Vagina (tissue), 2 donors: ENCODE results near the gene GRM7.

Experiments
- POLR2A ChIP-seq, 2 donors: fragments of 450-650 bp; IDR thresholded peaks; one replicate each; pipeline ENCODE4 v1.6.1; 2017; ENCODE audit warnings: antibody characterized with exemption in 2 of 2, mild to moderate bottlenecking in 2 of 2, moderate library complexity in 2 of 2
- POLR2AphosphoS5 ChIP-seq, 2 donors: sonication (generic); formaldehyde crosslinking; IDR thresholded peaks; one replicate each; pipeline ENCODE4 v1.9.0; 2017; ENCODE audit warnings: antibody characterized with exemption in 2 of 2, mild to moderate bottlenecking in 2 of 2, low read depth in 1 of 2; ENCODE audit not compliant: insufficient read depth in 1 of 2
- TF ChIP-seq, protein P1 (sequence below), 3 experiments: fragments of 450-650 bp in 2 of 3; fragments of 200-600 bp in 1 of 3; sonication (generic) in 1 of 3; IDR thresholded peaks; one replicate each; pipeline ENCODE4 v1.5.1; 2017 to 2019; ENCODE audit warnings: antibody characterized with exemption in 3 of 3, mild to moderate bottlenecking in 2 of 3, moderate library complexity in 2 of 3

DNA sequence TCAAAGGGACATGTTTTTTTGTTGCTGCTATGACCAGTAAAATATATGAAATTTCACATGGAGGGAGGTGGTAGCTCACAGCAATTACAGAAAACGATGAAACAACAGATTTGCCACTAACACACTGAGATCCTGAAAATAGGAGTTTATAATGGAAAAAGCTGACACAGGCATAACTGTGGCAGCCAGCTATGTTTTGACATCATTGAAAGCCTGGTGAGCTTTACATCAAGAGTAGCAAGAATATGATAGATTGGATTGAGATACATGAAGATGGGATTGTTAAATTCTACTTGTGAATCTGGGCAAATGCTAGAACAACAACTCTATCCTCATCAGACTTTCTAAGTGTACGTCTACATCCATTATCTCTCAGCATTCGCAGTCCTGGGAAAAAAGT, 760.7 kb downstream of the GRM7 start:
- TF ChIP-seq, protein P1, sequence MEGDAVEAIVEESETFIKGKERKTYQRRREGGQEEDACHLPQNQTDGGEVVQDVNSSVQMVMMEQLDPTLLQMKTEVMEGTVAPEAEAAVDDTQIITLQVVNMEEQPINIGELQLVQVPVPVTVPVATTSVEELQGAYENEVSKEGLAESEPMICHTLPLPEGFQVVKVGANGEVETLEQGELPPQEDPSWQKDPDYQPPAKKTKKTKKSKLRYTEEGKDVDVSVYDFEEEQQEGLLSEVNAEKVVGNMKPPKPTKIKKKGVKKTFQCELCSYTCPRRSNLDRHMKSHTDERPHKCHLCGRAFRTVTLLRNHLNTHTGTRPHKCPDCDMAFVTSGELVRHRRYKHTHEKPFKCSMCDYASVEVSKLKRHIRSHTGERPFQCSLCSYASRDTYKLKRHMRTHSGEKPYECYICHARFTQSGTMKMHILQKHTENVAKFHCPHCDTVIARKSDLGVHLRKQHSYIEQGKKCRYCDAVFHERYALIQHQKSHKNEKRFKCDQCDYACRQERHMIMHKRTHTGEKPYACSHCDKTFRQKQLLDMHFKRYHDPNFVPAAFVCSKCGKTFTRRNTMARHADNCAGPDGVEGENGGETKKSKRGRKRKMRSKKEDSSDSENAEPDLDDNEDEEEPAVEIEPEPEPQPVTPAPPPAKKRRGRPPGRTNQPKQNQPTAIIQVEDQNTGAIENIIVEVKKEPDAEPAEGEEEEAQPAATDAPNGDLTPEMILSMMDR (IDR thresholded peaks at IDR 0.05), result no peak
- no peak for TF ChIP-seq POLR2A (IDR thresholded peaks at IDR 0.05)
- no peak for TF ChIP-seq POLR2AphosphoS5 (IDR thresholded peaks at IDR 0.05; ENCODE audit: insufficient read depth in 1 of 2, low read depth in 1 of 2)
